Activated effector memory CD4-positive, alpha-beta T cell treated with Interleukin-2 at 50 U/mL for 16 hours (primary cell): Measurements from ENCODE around the gene B4GAT1.
"Not testable (repeated sequence)": the region's sequence is repeated elsewhere in the genome, so short reads cannot be mapped to it uniquely, and the experiment has no call there.

Source experiments
- DNase-seq: peaks from one replicate; pipeline ENCODE4 v3.0.0-alpha.2; 2020

The B4GAT1 gene

GRCh38 chr11:66335531-66336233 is 11.7 kb downstream of the B4GAT1 start:
- DNase-seq, result no peak

DNA sequence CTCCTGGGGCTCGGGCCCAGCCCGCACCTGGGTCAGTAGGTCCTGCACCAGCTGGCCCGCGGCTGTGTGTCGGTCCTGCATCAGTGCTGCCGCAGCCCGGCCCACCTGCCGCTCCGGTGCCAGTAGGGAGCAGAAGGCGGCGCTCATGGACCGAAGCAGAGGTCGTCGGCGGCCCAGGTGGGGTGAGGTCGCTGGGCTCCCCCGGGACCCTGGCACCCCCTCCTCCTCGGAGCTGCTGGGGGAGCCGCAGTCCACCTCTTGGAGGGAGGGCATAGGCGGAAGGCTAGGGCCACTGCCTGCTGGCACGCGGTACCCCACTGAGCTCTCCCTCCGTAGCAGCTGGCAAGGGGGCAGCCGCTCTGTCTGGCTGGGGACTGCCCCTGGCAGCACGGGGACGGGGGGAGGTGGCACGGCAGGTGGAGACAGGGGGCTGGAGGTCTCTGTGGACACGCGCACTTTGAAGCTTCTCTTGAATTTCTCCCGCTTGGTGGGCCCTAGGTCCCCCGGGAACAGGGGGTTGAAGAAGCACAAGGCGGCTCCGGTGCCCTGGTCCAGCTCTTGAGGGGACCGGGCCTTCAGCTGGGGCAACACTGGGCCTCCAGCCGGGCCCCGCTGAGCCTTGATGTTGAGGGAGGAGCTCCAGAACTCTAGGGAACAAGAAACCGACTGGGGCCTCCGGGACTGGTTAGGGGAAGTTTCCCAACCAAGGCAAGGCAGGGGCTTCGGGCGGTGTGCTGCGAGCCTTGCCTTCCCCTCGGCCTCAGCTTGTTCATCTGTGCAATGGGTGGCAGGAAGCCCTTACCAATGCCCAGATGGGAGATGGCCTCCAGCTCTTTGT is 12.6 kb downstream of the B4GAT1 start:
- no peak for DNase-seq

GRCh38 chr11:66333896-66334604 is 13.4 kb downstream of the B4GAT1 start:
- DNase-seq, result no peak

- DNase-seq, result no peak
These were observed 14.1 kb downstream of the B4GAT1 start for GRCh38 chr11:66333220-66333877.

DNA sequence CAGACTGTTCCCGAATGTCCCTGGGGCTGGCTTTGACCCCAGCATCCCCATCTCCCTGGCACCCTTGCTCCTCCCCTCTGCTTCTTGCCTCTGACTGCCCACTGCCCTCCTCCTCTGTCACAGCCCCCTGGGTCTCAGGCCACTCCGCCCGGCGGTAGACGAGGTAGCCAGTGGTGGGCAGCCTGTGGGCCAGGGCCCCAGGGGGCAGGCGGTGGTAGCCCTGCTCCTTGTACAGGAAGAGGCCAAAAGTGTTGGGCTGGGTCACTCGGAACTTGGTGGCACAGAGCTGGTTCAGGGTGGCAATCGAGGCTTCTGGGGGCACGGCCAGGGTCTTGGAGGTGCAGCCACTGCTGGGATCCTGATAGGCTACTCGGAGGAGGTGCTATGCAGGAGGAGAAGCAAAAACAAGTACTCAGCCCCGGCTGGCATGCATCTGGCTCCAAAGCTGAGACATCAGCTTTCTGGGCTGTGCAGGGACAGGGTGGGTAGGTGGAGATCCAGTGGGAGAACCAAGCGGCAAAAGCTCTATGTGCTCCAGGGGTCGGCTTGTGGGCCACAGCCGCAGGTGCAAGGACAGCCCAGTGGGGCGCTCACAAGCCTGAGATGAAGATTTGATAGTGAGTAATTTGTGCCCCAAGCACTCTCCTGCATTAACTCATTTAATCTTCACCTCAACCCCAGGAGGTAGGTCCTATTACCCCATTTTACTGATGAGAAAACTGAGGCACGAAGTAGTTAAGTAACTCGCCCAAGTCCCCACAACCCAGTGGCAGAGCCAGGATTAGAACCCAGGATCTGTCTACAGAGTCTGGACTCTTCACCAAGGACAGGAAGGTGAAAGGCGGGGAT is 14.8 kb downstream of the B4GAT1 start:
- DNase-seq, result no peak

- DNase-seq, result no peak
These were observed 15.7 kb downstream of the B4GAT1 start for GRCh38 chr11:66331542-66332370.

DNA sequence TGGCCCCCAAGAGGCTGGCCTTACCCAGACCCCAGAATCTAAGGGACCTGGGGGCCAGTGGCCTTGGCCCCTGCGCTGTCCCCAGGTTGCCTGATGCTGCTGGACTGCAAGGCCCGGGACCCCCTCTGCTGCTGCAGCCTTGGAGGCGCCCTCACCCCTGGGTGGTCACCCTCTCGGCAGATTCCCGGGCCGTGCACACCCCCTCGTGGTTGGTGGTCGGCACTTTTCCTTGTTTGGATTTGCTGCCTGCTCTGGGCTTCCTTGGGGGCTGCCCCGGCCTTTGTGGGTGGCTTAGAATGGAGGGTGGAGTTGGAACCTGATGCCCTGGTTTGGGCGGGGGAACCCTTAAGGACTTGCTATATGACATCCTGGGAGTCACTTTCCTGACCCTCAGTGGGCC is 16.5 kb downstream of the B4GAT1 start:
- DNase-seq, result no peak

GRCh38 chr11:66329165-66329673 is 18.2 kb downstream of the B4GAT1 start:
- no peak for DNase-seq

- DNase-seq, result peak; percentile 67
These were observed 18.9 kb downstream of the B4GAT1 start for GRCh38 chr11:66328302-66329144.

DNA sequence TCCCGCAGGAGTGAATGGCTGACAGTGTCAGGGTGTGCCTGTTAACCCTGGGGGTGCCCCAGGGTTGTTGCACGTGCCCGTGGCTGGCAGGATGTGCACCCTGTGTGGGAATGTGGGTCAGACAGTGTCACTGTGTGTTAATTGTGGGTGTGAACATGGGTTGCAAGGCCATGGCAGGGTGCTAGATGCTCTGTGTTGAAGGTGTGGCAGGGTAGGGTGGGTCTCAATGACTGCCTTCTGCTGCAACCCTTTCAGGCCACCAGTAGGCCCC is 19.5 kb downstream of the B4GAT1 start:
- DNase-seq, result no peak

DNA sequence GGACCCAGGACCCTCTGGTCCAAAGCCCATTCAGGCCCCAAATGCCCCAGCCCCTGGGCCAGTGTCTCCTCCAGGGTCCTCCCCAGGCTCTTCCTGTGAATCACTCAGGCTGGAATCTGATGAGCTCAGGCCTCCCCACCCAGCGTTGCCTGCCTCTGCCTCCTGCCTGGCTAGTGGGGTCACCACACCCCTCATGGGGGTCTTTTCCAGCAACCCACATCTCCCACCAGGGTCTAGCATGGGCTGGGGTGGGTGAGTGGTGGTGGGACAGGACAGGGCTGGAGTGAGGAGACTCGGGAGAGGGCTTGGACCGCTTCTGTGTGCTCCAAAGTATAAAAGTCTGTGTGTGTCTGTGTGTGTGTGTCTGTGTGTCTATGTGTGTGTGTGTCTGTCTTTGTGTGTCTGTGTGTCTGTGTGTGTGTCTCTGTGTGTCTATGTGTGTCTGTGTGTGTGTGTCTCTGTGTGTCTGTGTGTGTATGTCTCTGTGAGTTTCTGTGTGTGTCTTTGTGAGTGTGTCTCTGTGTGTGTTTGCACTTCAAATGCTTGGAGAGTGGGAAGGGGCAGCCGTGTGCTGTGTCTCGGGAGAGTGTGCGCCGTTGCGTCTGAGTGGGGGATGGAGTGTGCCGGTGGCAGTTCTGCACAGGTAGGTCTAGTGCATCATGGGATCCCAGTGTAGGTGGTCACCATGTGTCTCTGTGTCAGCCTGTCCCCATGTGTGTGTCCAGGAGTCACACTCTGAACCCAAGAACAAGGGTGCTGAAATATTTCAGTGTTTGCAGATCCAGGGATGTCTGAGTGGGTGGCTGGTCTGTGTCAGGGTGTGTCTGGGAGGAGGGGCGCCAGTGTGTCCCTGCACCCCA is 20.0 kb downstream of the B4GAT1 start:
- no peak for DNase-seq

DNA sequence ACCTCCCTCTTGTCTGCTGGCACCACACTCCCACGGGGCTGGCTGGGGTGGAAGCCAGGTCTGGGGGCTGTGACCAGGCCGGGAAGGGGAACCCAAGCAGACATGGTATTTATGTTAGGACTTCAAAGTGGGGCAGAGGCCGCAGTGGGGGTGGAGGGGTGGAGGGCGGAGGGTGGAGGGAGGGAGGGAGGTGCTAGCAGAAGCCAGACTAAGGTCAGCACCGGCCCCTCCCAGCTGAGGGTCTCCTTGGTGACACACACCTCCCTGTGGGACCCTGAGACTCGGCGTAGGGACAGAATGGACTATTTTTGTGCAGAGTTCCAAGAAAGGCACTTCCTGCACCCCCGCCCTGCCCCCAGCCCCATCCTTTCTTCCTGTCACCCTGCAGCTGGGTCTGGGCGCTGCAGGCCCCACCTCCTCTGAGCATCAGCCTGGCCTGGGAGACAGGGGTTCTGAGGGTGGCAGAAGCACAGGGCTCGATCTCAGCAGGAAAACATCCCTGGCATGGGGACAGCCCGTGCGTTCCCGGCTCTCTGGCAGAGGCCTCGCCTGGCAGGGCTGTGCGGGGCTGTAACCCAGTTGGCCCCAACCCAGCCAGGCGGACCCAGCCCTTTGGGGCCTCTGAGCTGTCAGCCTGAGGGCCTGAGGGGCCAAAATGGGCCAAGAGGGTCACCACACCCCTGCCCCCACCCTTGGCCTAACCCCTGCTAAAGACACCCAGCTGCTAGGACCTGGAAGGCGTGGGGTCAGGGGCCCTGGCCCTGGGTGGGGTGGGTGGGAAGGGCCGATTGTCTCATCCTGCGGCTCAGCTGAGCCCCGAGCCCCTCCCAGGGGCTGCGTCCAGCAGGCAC is 20.9 kb downstream of the B4GAT1 start:
- no peak for DNase-seq

- no peak for DNase-seq
These were observed 22.2 kb downstream of the B4GAT1 start for GRCh38 chr11:66325263-66325671.

GRCh38 chr11:66324664-66325063 is 22.8 kb downstream of the B4GAT1 start:
- no peak for DNase-seq

DNA sequence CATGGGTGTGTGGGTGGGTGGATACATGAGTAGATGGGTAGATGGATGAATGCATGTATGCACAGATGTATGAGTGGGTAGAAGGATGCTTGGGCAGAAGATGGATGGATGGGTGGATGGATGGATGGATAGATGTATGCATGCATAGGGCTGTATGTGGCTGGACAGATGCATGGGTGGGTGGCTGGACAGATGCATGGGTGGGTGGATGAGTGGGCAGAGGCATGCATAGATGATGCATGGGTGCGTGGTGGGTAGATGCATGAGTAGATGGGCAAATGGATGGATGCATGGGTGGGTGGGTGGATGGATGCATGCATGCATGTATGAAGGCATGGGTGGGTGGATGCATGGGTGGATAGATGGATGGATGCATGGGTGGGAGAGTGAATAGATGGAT is 23.7 kb downstream of the B4GAT1 start:
- no peak for DNase-seq

GRCh38 chr11:66322732-66323427 is 24.5 kb downstream of the B4GAT1 start:
- no peak for DNase-seq

DNA sequence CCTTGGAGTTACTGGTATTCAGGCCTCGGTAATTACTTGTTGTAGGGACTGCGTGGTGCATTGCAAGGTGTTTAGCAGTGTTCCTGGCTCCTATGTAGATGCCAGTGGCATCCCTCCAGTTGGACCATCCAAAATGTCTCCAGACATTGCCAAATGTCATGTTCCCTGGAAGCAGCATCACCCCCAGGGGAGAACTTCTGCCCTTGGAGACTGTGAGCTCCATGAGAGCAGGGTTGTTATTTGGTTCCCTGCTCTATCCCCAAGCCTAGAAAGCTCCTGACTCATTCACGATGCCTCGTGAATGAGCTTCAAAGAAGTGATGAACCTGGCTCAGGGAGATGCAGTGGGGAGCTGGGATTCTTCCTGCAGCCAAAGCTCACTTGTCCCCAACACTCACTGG is 25.8 kb downstream of the B4GAT1 start:
- no peak for DNase-seq

- not testable (repeated sequence) for DNase-seq
These were observed 26.7 kb downstream of the B4GAT1 start for GRCh38 chr11:66320748-66321147.
